ENCODE results near the gene TANGO2.

- TF ChIP-seq CTCF (IDR thresholded peaks at IDR 0.05) (no peak), POLR2AphosphoS5 (IDR thresholded peaks at IDR 0.05; ENCODE audit: low read depth, low read length) (no peak), EZH2phosphoT487 (IDR thresholded peaks at IDR 0.05; ENCODE audit: borderline replicate concordance, low read depth) (no peak), RFX5 (IDR thresholded peaks at IDR 0.05; ENCODE audit: low read length) (no peak), MAX (IDR thresholded peaks at IDR 0.05; ENCODE audit: low read depth) (no peak), YY1 (IDR thresholded peaks at IDR 0.05; ENCODE audit: low read depth) (no peak), SIN3A (IDR thresholded peaks at IDR 0.05; ENCODE audit: borderline replicate concordance, low read depth, low read length) (no peak), RXRA (IDR thresholded peaks at IDR 0.05; ENCODE audit: borderline replicate concordance, low read depth) (no peak)
Observed at GRCh38 chr22:19992921-19993355, 28.0 kb upstream of the TANGO2 start.
